ENCODE results near the gene CARNS1.
A peak's percentile ranks its signal among the peaks of the same experiment; 100 is the strongest.

The CARNS1 gene

DNA sequence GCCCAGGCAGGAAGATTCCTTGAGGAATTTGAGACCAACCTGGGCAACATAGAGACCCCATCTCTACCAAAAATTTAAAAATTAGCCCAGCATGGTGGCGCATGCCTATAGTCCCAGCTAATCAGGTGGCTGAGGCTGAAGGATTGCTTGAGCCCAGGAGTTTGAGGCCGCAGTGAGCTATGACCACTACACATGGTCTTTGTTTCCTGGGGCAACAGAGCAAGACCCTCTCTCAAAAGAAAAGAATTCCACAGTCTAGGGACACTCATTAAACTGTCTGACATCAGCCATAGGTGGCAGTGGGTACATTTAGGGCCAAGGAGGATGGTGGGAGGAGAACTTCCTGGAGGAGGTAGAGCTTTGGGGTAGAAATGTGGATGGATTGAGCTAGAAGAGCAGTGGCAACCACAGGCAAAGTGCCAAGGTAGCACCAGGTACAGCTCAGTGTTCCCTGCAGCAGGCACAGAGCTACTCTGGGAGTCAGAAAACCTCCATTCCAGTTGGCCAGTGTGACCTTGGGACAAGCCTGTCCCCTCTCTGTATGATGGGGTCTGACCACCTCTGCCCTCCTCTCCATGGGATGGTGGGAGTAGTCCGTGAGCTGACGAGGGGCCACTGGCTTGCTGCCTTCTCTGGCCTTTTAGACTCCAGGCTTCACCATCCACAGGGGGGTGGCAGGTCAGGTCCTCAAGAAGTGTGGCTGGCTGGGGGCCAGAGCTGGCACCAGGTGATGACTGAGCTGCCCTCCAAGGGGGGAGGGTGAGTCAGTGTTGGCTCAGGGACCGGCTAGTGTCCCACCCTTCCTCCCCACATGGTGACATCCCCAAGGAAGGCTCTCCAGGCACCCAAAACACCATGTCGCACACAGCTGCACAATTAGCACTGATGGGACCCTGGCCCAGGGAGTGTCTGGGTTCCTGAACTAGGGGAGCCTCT is 38.3 kb upstream of the CARNS1 start:
- no peak for DNase-seq

DNA sequence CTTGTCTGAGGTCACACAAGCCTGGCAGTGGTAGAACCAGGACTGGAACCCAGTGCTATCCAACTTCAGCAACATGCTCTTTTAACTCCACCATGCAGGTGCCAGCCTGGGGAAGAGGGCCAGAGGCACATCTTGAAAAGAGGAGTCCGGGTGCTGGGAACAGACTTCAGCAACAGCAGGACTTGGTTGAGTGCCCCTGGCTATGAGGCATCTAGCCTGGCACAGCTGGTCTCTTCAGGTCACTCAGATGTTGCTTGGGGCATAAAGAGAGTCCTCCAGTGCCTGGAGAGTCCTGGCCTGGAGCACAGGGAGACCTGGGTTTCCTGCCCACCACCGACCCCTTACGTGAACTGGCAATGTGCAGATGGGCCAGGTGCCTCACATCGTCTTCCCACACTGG is 36.9 kb upstream of the CARNS1 start:
- DNase-seq = no peak

DNA sequence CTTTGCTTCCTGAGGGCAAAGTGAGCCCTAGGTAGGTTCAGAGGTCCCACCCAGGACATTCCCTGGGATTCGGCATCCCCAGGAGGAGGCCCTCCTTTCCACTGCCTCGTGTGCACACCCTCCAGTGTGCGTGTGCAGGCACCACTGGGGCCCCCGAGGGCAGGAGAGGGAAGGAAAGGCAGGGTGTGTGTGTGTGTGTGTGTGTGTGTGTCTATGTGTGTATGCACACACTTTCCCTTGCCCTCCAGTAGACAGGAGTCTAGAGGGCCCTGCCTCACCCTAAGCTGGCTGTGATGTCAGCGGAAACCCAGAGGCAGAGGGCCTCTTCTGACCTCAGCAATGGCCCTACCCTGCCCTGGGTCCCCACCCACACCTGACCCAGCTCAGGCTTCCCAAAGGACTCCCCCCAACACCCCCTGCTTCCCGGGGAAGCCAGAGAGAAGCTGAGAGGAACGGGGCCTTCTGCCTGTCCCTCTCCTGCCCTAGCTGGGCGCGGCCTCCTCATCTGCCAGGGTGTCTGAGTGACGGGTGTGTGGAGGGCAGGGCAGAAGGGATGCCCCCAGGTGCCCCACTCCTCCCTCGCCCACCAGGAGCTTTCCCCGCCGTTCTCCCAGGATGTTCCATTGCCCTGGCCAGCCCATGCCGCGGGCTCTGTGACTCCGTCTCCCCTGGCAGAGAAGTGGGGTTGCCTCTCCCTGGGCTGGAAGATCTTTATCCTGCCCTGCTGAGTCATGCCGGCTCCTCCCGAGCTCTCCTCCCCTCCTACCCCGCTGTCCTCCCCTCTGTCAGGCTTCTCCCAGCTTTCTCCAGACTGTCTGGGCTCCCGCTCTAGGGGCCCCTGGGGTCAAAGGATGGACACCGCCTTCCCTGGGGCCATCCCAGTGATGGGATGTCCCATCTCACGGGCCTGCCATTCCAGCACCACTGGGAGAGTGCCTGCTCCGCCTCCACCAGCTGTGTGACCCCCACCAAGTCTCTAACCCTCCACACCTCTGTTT is 36.1 kb upstream of the CARNS1 start:
- no peak for DNase-seq

DNA sequence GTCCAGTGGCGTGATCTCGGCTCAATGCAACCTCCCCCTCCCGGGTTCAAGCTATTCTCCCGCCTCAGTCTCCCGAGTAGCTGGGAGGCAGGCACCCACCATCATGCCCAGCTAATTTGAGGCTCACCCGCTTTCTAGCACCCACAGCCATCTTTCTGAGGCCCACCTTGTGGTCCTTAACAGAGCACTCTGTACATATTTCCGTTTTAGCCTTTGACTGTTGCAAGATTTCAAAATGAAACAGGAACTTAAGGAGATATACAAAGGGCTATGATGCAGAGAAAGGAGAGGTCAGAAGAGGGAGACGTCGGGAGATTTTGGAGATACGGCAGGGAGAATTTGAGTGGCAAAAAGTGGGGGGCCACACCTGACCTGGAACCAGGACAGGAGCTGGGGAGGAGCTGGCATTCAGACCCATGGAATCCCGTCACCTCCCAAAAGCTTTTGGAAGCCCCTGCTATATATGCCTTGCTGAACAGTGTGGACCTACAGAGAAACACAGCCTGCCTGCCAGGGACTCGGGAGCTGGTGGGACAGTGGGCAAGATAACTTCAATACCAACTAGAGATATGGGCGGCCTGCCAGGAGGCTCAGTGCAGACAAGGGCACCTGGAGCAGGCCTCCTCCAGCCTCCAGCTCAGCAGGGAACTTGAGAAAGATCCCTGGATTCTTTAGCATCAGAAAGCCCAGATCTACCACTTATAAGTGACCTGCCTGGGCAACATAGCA is 34.1 kb upstream of the CARNS1 start:
- DNase-seq = no peak

DNA sequence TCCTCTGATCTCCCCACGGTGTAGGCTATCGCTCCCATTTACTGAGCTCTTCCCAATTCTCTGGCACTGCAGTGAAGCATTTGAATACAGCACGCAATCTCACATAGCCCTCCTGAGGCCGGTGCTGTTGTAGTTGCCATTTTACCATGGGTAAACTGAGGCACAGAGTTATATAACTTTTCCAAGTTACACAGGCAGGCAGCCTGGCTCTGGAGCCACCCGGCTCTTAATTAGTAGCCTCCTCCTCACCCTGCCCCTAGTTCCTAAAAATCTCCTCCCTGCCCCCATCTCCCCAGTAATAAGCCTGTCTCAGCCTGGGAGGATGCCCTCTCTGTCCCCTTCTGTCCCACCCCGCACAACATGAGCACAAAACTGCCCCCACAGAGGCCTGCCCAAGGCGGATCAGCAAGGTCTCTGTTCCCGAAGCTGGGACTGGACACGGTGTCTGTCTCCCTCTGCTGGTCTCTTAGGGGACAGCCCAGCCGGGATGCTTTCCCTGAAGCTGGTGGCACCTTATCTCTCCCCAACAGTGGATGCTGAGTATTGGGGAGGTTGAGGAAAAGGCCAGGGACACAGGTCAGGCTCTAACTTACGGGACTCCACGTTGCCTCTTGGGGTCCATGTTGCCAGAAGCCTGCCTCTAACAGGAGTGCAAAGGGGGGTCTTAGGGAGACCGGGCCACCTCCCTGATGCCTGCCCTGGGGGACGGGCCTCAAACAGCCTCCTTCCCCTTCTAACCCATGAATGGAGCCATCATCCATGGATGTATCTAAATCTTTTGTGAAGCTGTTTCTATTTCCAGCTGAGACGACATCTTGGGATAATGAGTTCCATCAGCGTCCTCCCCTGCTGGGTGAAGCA is 33.0 kb upstream of the CARNS1 start:
- DNase-seq = peak; percentile 44

DNA sequence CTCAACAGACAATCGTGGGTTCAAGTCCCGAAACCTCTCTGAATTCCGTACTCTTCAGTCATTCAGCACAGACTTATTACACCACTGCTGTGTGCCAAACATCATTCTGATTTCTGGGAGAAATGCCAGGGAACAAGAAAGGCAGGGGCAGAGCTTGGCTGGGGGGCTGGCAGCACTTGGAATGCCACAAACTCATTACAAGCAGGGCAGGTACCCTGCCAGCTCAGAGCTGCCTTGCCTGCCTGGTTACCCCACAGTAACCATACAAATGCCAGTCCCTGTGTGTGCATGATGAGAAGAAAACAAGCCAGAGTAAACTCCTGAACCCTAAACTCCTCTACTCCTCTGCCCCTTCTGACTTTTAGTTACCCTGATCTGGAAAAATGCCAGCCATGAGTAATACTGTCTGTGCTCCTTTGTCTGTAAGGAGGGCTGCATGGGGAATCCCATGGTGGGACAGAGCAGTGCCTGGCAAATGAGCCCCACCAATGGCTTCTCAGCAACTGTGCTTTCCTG is 30.6 kb upstream of the CARNS1 start:
- no peak for DNase-seq

DNA sequence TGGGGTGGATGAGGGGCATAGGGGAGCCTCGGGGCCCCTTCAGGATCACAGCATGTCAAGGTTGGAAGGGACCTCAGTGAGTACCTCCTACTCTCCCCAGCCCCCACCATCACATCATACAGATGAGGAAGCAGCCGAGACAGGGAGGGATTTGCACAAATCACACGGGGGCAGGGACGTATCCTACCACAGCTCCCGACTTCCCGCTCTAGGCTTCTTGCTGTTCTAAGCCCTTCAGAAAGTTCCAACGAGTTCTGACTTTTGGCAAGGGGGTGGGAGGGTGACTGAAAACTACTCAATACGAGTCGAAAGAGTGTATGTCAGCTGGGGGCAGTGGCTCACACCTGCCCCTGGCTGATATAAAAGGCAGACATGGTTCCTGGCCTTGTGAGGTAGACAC is 28.4 kb upstream of the CARNS1 start:
- DNase-seq = no peak

DNA sequence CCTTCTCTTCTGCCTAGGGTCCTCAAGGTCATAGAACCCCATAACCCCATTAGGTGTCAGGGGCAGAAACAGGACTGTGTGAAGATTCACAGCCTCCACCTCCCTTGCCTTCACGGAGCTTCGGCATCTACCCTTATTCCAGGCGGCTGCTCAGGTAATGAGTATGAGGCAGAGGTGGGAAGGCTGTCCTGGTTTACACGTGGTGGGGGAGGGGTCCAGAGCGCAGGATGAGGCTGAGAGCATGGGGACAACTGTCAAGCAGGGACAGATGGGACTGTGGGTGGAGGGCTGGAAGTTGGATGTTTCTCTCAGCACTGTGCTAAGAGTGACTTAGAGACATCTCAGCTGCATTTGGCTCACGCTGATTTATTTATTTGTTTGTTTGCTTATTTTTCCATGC is 28.0 kb upstream of the CARNS1 start:
- DNase-seq = no peak

DNA sequence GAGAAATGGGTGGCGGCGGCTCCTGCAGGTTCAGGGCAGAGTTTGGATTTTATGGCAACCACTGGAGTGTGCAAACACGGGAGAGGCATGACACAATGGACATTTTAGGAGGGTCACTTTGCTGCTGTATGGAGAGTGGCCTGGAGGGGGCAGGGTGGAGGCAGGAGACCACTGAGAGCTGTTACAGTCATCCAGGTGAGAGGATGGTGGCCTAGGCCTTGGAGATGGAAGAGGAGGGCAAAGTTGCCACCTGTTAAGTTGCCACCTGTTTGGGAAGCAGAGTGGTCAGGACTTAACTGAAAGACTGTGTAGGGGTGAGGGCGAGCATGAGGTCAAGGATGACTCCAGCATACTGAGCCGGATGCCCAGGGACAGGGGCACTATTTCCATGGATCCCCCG is 26.0 kb upstream of the CARNS1 start:
- peak; percentile 27 for DNase-seq

DNA sequence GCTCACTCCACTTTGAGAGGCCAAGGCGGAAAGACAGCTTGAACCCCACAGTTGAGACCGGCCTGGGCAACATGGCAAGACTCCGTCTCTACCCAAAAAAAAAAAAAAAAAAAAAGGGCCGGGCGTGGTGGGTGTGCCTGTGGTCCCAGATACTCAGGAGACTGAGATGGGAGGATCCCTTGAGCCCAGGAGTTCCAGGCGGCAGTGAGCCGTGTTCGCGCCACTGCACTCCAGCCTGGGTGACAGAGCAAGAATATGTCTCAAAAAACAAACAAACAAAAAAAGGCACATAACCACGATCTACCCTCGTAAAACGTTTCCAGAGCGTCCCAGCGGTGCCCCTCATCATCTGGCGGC is 24.6 kb upstream of the CARNS1 start:
- no peak for DNase-seq

DNA sequence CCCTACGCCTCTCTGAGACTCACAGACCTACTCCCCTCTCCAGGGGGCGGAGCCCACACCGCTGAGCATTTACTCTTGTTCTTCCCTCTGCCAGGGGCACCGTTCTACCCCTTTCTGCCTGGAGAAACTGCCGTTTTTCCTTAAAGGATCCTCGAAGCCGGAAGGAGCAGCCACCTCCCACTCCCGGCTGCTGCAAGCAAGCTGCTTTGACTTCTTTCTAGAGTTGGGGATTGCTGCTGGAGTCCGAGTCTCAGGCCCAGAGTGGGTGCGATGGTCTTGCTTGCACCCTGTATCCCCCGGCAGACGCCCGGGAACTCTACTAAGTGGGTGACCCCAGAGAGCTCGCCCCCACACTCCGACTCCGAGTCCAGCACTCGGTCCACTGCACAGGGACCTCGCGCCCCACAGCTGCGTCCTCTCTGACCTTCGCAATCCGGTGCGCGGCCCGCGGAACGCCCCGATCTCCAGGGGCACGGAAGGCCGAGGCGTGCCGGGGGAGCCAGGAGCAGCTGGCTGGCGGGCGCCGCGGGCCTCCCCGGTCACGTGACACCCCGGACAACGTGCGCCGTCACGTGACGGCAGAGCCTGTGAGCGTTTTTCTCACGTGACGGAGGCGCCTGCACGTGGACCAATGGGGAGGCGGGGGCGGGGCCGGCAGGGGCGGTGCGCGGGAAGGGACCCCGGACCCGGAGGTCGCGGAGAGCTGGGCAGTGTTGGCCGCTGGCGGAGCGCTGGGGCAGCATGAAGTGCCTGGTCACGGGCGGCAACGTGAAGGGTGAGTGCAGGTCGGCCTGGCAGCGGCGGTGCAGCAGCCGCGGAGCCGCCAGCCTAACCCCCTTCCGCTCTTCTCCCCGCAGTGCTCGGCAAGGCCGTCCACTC is 23.9 kb upstream of the CARNS1 start, which contains the start of gene RAD9A:
TSS of gene RAD9A (plus strand) at position 683 of the 879 bp plus-strand sequence. CDS start at position 742, 59 bp downstream.
- peak; percentile 95 for DNase-seq

DNA sequence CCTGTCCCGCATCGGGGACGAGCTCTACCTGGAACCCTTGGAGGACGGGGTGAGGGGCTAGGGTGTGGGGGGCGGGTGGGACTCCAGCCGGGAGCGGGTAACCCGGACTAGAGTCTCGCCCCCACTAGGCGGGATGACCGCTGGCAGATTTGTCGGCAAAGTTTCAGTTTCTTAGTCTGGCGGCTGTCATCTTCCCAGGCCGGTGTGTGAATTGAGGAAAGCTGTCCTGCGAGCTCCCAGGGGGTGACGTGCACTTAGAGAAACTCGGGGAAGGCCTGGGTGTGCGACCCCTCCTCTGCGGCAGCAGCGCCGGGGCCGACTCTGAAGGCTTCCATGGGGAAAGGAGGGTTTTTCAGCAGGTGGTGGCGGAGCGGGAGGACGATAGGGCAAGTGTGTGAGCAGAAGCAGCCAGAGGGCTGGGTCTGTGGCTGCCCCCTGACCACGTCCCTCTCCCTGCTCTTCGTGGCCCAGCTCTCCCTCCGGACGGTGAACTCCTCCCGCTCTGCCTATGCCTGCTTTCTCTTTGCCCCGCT is 23.2 kb upstream of the CARNS1 start:
- DNase-seq = no peak

DNA sequence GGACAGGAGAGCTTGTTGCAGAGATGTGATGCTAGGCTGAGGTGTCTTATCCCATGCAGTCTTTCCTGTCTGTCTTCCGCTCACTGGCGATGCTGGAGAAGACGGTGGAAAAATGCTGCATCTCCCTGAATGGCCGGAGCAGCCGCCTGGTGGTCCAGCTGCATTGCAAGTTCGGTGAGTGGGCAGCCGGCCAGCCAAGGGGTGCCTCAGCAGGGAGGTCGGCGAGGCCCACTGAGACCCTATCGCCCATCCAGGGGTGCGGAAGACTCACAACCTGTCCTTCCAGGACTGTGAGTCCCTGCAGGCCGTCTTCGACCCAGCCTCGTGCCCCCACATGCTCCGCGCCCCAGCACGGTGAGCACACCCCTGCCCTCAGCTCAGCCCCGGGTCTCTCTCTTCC is 22.0 kb upstream of the CARNS1 start:
- no peak for DNase-seq

DNA sequence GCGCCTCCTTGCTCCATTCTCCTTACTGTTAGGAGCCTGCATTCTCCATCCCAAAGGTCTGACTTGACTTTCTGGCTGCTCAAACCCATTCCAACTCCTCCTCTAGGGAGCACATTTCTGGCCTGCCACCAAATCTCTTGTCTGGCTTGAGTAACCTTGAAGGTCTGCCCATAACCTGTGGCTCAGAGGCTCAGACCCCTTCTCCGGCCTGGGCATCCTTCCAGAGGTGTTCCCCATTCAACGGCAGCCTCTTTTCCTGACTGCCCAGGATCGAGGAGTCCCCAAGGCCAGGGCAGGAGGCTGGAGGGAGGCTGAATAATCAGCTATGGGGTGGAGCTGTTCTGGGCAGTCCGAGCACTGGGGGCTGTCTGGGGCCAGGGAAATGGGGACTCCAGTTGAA is 21.5 kb upstream of the CARNS1 start:
- DNase-seq = no peak

DNA sequence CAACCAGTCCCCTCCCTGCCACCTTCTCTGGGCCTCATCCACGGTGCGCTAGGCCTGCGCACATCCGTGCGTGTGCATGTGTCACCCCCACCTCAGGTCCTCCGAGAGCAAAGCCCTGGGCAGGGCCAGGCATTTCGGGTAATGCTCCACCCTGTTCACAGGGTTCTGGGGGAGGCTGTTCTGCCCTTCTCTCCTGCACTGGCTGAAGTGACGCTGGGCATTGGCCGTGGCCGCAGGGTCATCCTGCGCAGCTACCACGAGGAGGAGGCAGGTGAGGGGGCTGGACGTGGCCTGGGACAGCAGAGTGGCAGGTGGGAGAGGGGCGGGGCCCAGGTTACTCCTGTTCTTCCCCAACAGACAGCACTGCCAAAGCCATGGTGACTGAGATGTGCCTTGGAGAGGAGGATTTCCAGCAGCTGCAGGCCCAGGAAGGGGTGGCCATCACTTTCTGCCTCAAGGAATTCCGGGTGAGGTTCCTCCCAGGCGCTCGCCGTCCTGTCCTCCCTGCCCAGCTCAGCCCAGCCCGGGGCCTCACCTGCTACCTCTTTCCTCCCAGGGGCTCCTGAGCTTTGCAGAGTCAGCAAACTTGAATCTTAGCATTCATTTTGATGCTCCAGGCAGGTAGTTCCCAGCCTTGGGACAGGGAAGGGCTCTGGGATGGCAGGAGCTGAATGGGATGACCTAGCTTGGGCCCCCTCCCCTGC is 19.8 kb upstream of the CARNS1 start:
- DNase-seq = no peak

DNA sequence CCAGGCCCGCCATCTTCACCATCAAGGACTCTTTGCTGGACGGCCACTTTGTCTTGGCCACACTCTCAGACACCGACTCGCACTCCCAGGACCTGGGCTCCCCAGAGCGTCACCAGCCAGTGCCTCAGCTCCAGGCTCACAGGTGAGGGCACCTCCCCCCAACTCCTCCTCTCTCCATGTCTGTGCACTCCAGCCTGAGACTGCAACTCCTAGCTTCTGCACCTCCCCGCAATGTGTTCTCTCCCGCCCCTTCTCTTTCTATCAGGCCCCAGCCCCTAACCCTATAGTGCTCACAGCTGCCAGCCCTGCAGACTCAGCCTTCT is 19.3 kb upstream of the CARNS1 start:
- no peak for DNase-seq

DNA sequence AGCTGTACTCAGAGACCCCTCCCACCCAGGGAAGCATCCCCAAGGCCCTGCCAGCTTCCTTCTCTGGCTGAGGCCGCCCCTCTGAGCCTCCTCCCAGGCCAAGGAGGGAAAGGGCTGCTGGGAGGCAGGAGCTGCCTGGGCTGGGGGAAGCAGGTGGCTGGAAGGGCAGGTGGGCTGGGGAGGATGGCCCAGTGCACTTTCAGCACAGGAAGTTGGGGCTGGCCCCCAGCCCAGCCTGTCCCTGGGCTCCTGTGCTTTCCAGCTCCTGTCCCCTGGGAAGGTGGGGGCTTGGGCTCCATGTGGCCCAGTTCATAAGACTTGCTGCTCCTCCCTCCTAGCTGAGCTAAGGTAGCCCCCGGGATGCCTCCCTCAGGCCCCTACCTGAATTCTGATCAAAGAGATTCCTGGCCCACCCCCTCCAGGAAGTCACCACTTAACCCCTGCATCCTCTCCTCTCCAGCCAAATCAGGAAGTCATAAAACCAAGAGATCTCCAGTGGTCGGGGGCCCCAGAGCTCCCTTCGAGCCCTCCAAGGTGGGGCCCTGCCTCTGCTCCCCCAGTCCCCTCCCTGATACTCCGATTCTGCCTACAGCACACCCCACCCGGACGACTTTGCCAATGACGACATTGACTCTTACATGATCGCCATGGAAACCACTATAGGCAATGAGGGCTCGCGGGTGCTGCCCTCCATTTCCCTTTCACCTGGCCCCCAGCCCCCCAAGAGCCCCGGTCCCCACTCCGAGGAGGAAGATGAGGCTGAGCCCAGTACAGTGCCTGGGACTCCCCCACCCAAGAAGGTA is 18.7 kb upstream of the CARNS1 start:
- DNase-seq = no peak

DNA sequence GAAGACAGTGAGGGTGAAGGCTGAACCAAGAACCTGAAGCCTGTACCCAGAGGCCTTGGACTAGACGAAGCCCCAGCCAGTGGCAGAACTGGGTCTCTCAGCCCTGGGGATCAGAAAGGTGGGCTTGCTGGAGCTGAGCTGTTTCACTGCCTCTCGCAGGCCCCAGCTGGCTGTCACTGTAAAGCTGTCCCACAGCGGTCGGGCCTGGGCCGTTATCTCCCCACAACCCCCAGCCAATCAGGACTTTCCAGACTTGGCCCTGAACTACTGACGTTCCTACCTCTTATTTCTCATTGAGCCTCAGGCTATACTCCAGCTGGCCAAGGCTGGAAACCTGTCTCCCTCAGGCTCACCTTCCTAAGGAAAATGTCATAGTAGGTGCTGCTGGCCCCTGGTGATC is 17.9 kb upstream of the CARNS1 start:
- DNase-seq = no peak

All from NCI-H345 (cell line).